K562 (cell line): ENCODE data around the gene EIF1B. TPM values are rescaled to one million over a fixed set of nuclear protein-coding genes. Genes with fewer than 3 reads are reported as not detected.

ENCODE experiments used
- ATAC-seq: fragments of 200-7000 bp; cut with Tn5 transposase; 3 replicates; pipeline ENCODE4 v1.9.1; 2020; ENCODE audit warnings: moderate library complexity
- BruUV-seq: library from RNA; stranded (reverse); fragments of 400-500 nt; replicated peaks from 2 replicates; lab custom pipeline; 2021; lab: Mats Ljungman, UMichigan
- CTCF ChIA-PET: fragments of 300-600 bp; formaldehyde crosslinking; extraction: SDS; loops from one replicate; lab custom pipeline; 2021; ENCODE audit warnings: low intra/inter-chr PET ratio; lab: Yijun Ruan, JAX
- POLR2A ChIA-PET: fragments of 300-600, 350-650 bp; sonication (Branson Sonifier 250); formaldehyde crosslinking; extraction: SDS; loops from one replicate; lab custom pipeline; 2021; ENCODE audit warnings: antibody characterized with exemption, inconsistent platforms; lab: Yijun Ruan, JAX
- DNase-seq, 4 experiments: peaks; one replicate each; pipeline versions ENCODE4 v3.0.0 to v3.0.0-alpha.2; 2011 to 2018; ENCODE audit warnings: low spot score in 3 of 4, mixed read lengths in 3 of 4; ENCODE audit errors: extremely low read depth in 1 of 4
- FAIRE-seq: peaks from 2 replicates; lab custom pipeline; 2011; peaks lifted over from hg19 to GRCh38; lab: Jason Lieb, UNC
- H2AFZ ChIP-seq: 2 replicates; pipeline ENCODE4 v1.6.0; 2011; ENCODE audit warnings: low read depth, low read length, control low read depth, inconsistent platforms
- H3K27ac ChIP-seq: fragments of 200-600 bp; 3 replicates; pipeline ENCODE4 v1.8.0; 2011; ENCODE audit warnings: low read depth, mild to moderate bottlenecking, control low read depth, inconsistent platforms, low read length, moderate library complexity, mixed read lengths; ENCODE audit errors: extremely low read depth
- H3K27me3 ChIP-seq, 2 experiments: fragments of 300-600 bp in 1 of 2; 2 replicates in 1 of 2; 3 replicates in 1 of 2; pipeline versions ENCODE4 v1.6.0 to v1.8.0; 2011; ENCODE audit warnings: inconsistent platforms in 2 of 2, low read length in 2 of 2, mild to moderate bottlenecking in 1 of 2, mixed read lengths in 1 of 2, moderate library complexity in 1 of 2; ENCODE audit not compliant: control insufficient read depth in 2 of 2, insufficient read depth in 2 of 2
- H3K36me3 ChIP-seq: fragments of 300-600 bp; 3 replicates; pipeline ENCODE4 v1.8.0; 2011; ENCODE audit warnings: mild to moderate bottlenecking, low read length, inconsistent platforms; ENCODE audit not compliant: control insufficient read depth, insufficient read depth
- H3K4me1 ChIP-seq, 2 experiments: fragments of 200-600 bp in 1 of 2; replicated peaks in 1 of 2; 2 replicates in 1 of 2; 3 replicates in 1 of 2; pipeline versions ENCODE4 v1.5.1 to v1.8.0; 2011; ENCODE audit warnings: inconsistent platforms in 2 of 2, low read length in 2 of 2, mild to moderate bottlenecking in 1 of 2, mixed read lengths in 1 of 2, moderate library complexity in 1 of 2; ENCODE audit not compliant: control insufficient read depth in 2 of 2, insufficient read depth in 2 of 2
- H3K4me2 ChIP-seq: 2 replicates; pipeline ENCODE4 v1.6.1; 2011; ENCODE audit warnings: low read length, control low read depth, inconsistent platforms, mixed read lengths; ENCODE audit not compliant: insufficient read depth
- H3K4me3 ChIP-seq: fragments of 200-600 bp; sonication (generic), shearing (Covaris generic); 2 replicates; pipeline ENCODE4 v1.5.1; 2016; ENCODE audit warnings: control low read depth, inconsistent platforms
- H3K79me2 ChIP-seq: fragments of 200-600 bp; 3 replicates; pipeline ENCODE4 v1.8.0; 2011; ENCODE audit warnings: low read length, inconsistent platforms; ENCODE audit not compliant: control insufficient read depth, insufficient read depth
- H3K9ac ChIP-seq, 2 experiments: 2 replicates each; pipeline versions ENCODE4 v1.6.0 to v1.6.1; 2011; ENCODE audit warnings: low read depth in 2 of 2, low read length in 2 of 2, control low read depth in 1 of 2, inconsistent platforms in 1 of 2, mild to moderate bottlenecking in 1 of 2, mixed read lengths in 1 of 2; ENCODE audit not compliant: insufficient read depth in 1 of 2
- H3K9me1 ChIP-seq: one replicate; pipeline ENCODE4 v1.6.0; 2011; ENCODE audit warnings: inconsistent platforms, mild to moderate bottlenecking, low read length, moderate library complexity; ENCODE audit not compliant: control insufficient read depth, insufficient read depth
- H3K9me3 ChIP-seq: replicated peaks from 2 replicates; pipeline ENCODE4 v1.5.1; 2011; ENCODE audit warnings: low read depth, low read length, inconsistent platforms; ENCODE audit not compliant: control insufficient read depth, insufficient read depth
- H4K20me1 ChIP-seq: replicated peaks from 2 replicates; pipeline ENCODE4 v1.6.1; 2011; ENCODE audit warnings: low read length, inconsistent platforms, mixed read lengths; ENCODE audit not compliant: control insufficient read depth, insufficient read depth
- ATF7 ChIP-seq: fragments of 450-650 bp; IDR thresholded peaks from 2 replicates; pipeline ENCODE4 v1.7.1; 2014; ENCODE audit warnings: mild to moderate bottlenecking, moderate library complexity
- CEBPG ChIP-seq, 3 experiments: fragments of 200-800 bp in 1 of 3; sonication (Bioruptor generic) in 1 of 3; sonication (generic) in 1 of 3; formaldehyde crosslinking in 1 of 3; IDR thresholded peaks in 2 of 3; conservative IDR thresholded peaks in 1 of 3; 2 replicates each; pipeline versions ENCODE4 v1.6.1 to v1.8.0; 2016 to 2022; ENCODE audit warnings: missing compliant biosample characterization in 2 of 3, missing genetic modification characterization in 2 of 3, mild to moderate bottlenecking in 1 of 3, missing genetic modification reagents in 1 of 3
- CXXC5 ChIP-seq: fragments of 250-450 bp; sonication (Bioruptor Pico); IDR thresholded peaks from 2 replicates; pipeline ENCODE4 v1.8.0; 2022; ENCODE audit warnings: inconsistent platforms, mild to moderate bottlenecking, moderate library complexity
- JUNB ChIP-seq: fragments of 450-650 bp; formaldehyde crosslinking; conservative IDR thresholded peaks from 2 replicates; pipeline ENCODE4 v1.4.0; 2020; ENCODE audit warnings: mild to moderate bottlenecking
- MAZ ChIP-seq, 2 experiments: fragments of 450-650 bp in 1 of 2; sonication (generic) in 1 of 2; formaldehyde crosslinking; IDR thresholded peaks in 1 of 2; conservative IDR thresholded peaks in 1 of 2; 2 replicates each; pipeline versions ENCODE4 v1.4.0 to v1.5.0; 2020; ENCODE audit warnings: mild to moderate bottlenecking in 1 of 2, missing genetic modification reagents in 1 of 2
- MECOM ChIP-seq: fragments of 250-450 bp; sonication (Bioruptor Pico); IDR thresholded peaks from 2 replicates; pipeline ENCODE4 v1.8.0; 2022; ENCODE audit warnings: inconsistent platforms
- NCOA1 ChIP-seq: fragments of 450-650 bp; IDR thresholded peaks from 2 replicates; pipeline ENCODE4 v1.6.1; 2016; ENCODE audit warnings: low read depth
- OTX1 ChIP-seq: fragments of 450-650 bp; formaldehyde crosslinking; IDR thresholded peaks from 2 replicates; pipeline ENCODE4 v1.4.0; 2022; ENCODE audit warnings: mild to moderate bottlenecking
- RAD21 ChIP-seq, 2 experiments: fragments of 250-450 bp in 1 of 2; fragments of 450-650 bp in 1 of 2; sonication (Bioruptor Pico) in 1 of 2; formaldehyde crosslinking in 1 of 2; IDR thresholded peaks in 1 of 2; conservative IDR thresholded peaks in 1 of 2; 2 replicates each; pipeline versions ENCODE4 v1.4.0 to v1.8.0; 2020 to 2022; ENCODE audit warnings: mild to moderate bottlenecking in 2 of 2, moderate library complexity in 1 of 2
- RBM14 ChIP-seq: fragments of 200-400 bp; formaldehyde crosslinking; IDR thresholded peaks from 2 replicates; pipeline ENCODE4 v1.6.1; 2018; ENCODE audit warnings: low read depth, mild to moderate bottlenecking, low read length, moderate library complexity, borderline replicate concordance; ENCODE audit not compliant: insufficient read depth
- SMAD4 ChIP-seq: fragments of 250-450 bp; sonication (Bioruptor Pico); conservative IDR thresholded peaks from 2 replicates; pipeline ENCODE4 v1.8.0; 2021; ENCODE audit warnings: inconsistent platforms, mild to moderate bottlenecking, moderate library complexity
- SREBF1 ChIP-seq: fragments of 150-350 bp; IDR thresholded peaks from 2 replicates; pipeline ENCODE4 v1.6.1; 2014; ENCODE audit warnings: antibody characterized with exemption, low read depth, low read length, borderline replicate concordance
- TEAD1 ChIP-seq, 2 experiments: fragments of 450-650 bp in 1 of 2; sonication (generic) in 1 of 2; formaldehyde crosslinking; IDR thresholded peaks; 2 replicates each; pipeline versions ENCODE4 v1.4.0 to v1.8.0; 2020 to 2022; ENCODE audit warnings: mild to moderate bottlenecking in 2 of 2, missing genetic modification reagents in 1 of 2
- ZBTB26 ChIP-seq: fragments of 450-650 bp; formaldehyde crosslinking; IDR thresholded peaks from 2 replicates; pipeline ENCODE4 v1.4.0; 2022; ENCODE audit warnings: missing genetic modification characterization
- ZBTB8A ChIP-seq: fragments of 450-650 bp; IDR thresholded peaks from 2 replicates; pipeline ENCODE4 v1.6.1; 2018; ENCODE audit warnings: mild to moderate bottlenecking, moderate library complexity; ENCODE audit not compliant: partially characterized antibody
- ZFX ChIP-seq: sonication (generic); formaldehyde crosslinking; IDR thresholded peaks from 2 replicates; pipeline ENCODE4 v1.8.0; 2022; ENCODE audit warnings: mild to moderate bottlenecking, missing genetic modification reagents, moderate library complexity
- ZNF586 ChIP-seq: fragments of 450-650 bp; formaldehyde crosslinking; conservative IDR thresholded peaks from 2 replicates; pipeline ENCODE4 v1.4.0; 2020; ENCODE audit warnings: mild to moderate bottlenecking, moderate library complexity
- ZNF75A ChIP-seq: fragments of 450-650 bp; formaldehyde crosslinking; IDR thresholded peaks from 2 replicates; pipeline ENCODE4 v1.4.0; 2020; ENCODE audit warnings: mild to moderate bottlenecking
- WGBS: fragments of 100-300 bp; shearing (Covaris generic); methylation state at CpG from one replicate; pipeline ENCODE4 v1.1.6; 2016; ENCODE audit warnings: low coverage, mixed read lengths; ENCODE audit not compliant: insufficient coverage; ENCODE audit errors: missing lambda C conversion rate; 5-methylcytosine and 5-hydroxymethylcytosine counted together
- in situ Hi-C: fragments of 300-500 bp; cut with MboI; formaldehyde crosslinking; loops from 4 replicates; pipeline ENCODE4 v1.15.0; 2018; ENCODE audit warnings: inconsistent platforms, mixed read lengths
- intact Hi-C: fragments of 100-400 bp; cut with micrococcal nuclease; formaldehyde crosslinking; loops from 2 replicates; pipeline ENCODE4 v1.14.2; 2022
- polyA plus RNA-seq, 8 experiments: library from polyadenylated mRNA; depleted of rRNA in 4 of 8; stranded (reverse) in 5 of 8; unstranded in 3 of 8; fragments of >200 nt; fragmentation: Nextera tagmentation in 2 of 8; fragmentation: Illumina TruSeq in 1 of 8; extraction: Ambion mirVana in 2 of 8; extraction: Trizol in 1 of 8; gene quantifications; 2 replicates each; pipeline versions ENCODE4 v1.2.1 to v1.2.3, GENCODE V29; 2011 to 2014; ENCODE audit warnings: inconsistent platforms in 1 of 8, missing spikeins in 1 of 8
- total RNA-seq, 7 experiments: library from RNA; depleted of rRNA in 6 of 7; stranded (reverse); fragments of >200 nt in 6 of 7; fragmentation: Illumina TruSeq in 2 of 7; extraction: Trizol in 2 of 7; gene quantifications; 2 replicates each; pipeline versions ENCODE4 v1.2.1 to v1.2.3, GENCODE V29; 2011 to 2021; ENCODE audit warnings: low replicate concordance in 1 of 7

Gene EIF1B
- total and polyA plus RNA-seq, 9 of the 15 experiments (the other 6 are each of a cell fraction or from before 2014, with no cell fraction given) = 18.1 to 184 (median 78.9) TPM

- ATAC-seq = peak; percentile 91
- H3K9me1 ChIP-seq = peaks cover 3% of the 10 kb centered on the region
- H3K4me1 ChIP-seq = peaks cover 5 to 21% of the 10 kb centered on the region in 2 experiments; a peak in 4 of 5 replicates
- no peaks in the 10 kb centered on the region for H3K27me3 ChIP-seq
- BruUV-seq = no TSS peak
- no peaks in the 10 kb centered on the region for H3K36me3 ChIP-seq
- peak overlapping the region; percentile 84 for H2AFZ ChIP-seq
- peak overlapping the region; percentile 30 for H3K4me2 ChIP-seq
- FAIRE-seq = peak; percentile 70
- H4K20me1 ChIP-seq = no peaks in the 10 kb centered on the region
- WGBS = 24% methylated on average over 9 of the region's 9 CpGs
- no peak overlapping the region for H3K4me3 ChIP-seq
- in situ Hi-C loops = no loop called here
- CTCF ChIA-PET = no interaction called here
- intact Hi-C loops = loop anchor here (2.0 kb wide), 1 partner anchor 27 kb away; no protein-coding TSS in a partner anchor
- POLR2A ChIA-PET = interaction anchor here (0.5 to 1.5 kb wide), 6 partner anchors 8 to 1840 kb away, joined by 3 to 5 read pairs (median 4); no protein-coding TSS in a partner anchor
- peak; percentile 37 to 61 (median 51) for DNase-seq
- H3K27ac ChIP-seq = peak overlapping the region; percentile 61
- peak overlapping the region in 1 of 2 experiments; percentile 29; a peak in 2 of 4 replicates for H3K9ac ChIP-seq
- H3K79me2 ChIP-seq = no peaks in the 10 kb centered on the region
- no peaks in the 10 kb centered on the region for H3K9me3 ChIP-seq
- TF ChIP-seq ZNF75A (0 out of 2 replicates have a peak, but pooled peaks have one; percentile 45), JUNB (CRISPR knock-in tag) (no peak), ZBTB8A (no peak), MECOM (CRISPR knock-in tag) (peak; percentile 50), CXXC5 (CRISPR knock-in tag) (peak; percentile 12), NCOA1 (no peak), RAD21 (CRISPR knock-in tag; conservative IDR thresholded peaks at IDR 0.05 in 1 of 2, IDR thresholded peaks at IDR 0.05 in 1 of 2) (0 out of 4 replicates have a peak, but pooled peaks of 1 of the 2 experiments have one; percentile 9), RBM14 (no peak), ZFX (CRISPR knock-in tag) (0 out of 2 replicates have a peak, but pooled peaks have one; percentile 10), ZBTB26 (CRISPR knock-in tag) (no peak), ATF7 (no peak), ZNF586 (0 out of 2 replicates have a peak, but pooled peaks have one; percentile 40), OTX1 (no peak), CEBPG (CRISPR knock-in tag; IDR thresholded peaks at IDR 0.05) (no peak), CEBPG (tag; conservative IDR thresholded peaks at IDR 0.05 in 1 of 2, IDR thresholded peaks at IDR 0.05 in 1 of 2) (peak; percentile 14 to 66; a peak in 2 of 4 replicates), SMAD4 (peak; percentile 78), MAZ (CRISPR knock-in tag; conservative IDR thresholded peaks at IDR 0.05 in 1 of 2, IDR thresholded peaks at IDR 0.05 in 1 of 2) (0 out of 4 replicates have a peak, but pooled peaks of 1 of the 2 experiments have one; percentile 24), TEAD1 (CRISPR knock-in tag; IDR thresholded peaks at IDR 0.05) (0 out of 4 replicates have a peak, but pooled peaks of 1 of the 2 experiments have one; percentile 16), SREBF1 (no peak)
These were observed 27.9 kb downstream of the EIF1B start for GRCh38 chr3:40337136-40338108.
